GM12878 (cell line): ENCODE measurements around the gene PATE4. TPM values are rescaled to one million over a fixed set of nuclear protein-coding genes. Genes with fewer than 3 reads are reported as not detected.

ENCODE experiments used
- BHLHE40 ChIP-seq, 2 experiments: fragments of 450-650 bp in 1 of 2; IDR thresholded peaks; 2 replicates each; pipeline ENCODE4 v1.6.1; 2011 to 2017; ENCODE audit warnings: low read depth in 2 of 2, borderline replicate concordance in 1 of 2, improper control_type of control experiment in 1 of 2, low read length in 1 of 2, mild to moderate bottlenecking in 1 of 2
- CBX5 ChIP-seq: sonication (generic); IDR thresholded peaks from 2 replicates; pipeline ENCODE4 v1.6.1; 2016; ENCODE audit warnings: low read depth, moderate library complexity, mild to moderate bottlenecking, inconsistent platforms
- HDAC2 ChIP-seq: fragments of 200-600 bp; sonication (generic); IDR thresholded peaks from 2 replicates; pipeline ENCODE4 v1.6.1; 2017
- MTA2 ChIP-seq: fragments of 450-650 bp; IDR thresholded peaks from 2 replicates; pipeline ENCODE4 v1.6.1; 2016; ENCODE audit warnings: low read depth, mild to moderate bottlenecking, moderate library complexity
- NR2C1 ChIP-seq: fragments of 450-650 bp; IDR thresholded peaks from 2 replicates; pipeline ENCODE4 v1.6.1; 2017; ENCODE audit warnings: antibody characterized with exemption, mild to moderate bottlenecking, moderate library complexity
- NR2F1 ChIP-seq: fragments of 450-650 bp; conservative IDR thresholded peaks from 2 replicates; pipeline ENCODE4 v1.6.1; 2017; ENCODE audit warnings: mild to moderate bottlenecking
- SIN3A ChIP-seq: IDR thresholded peaks from 2 replicates; pipeline ENCODE4 v1.6.1; 2012; ENCODE audit warnings: low read depth, low read length, improper control_type of control experiment
- SREBF2 ChIP-seq: IDR thresholded peaks from 2 replicates; pipeline ENCODE4 v1.6.1; 2012; ENCODE audit warnings: mild to moderate bottlenecking, low read length
- STAT1 ChIP-seq: fragments of 450-650 bp; conservative IDR thresholded peaks from 2 replicates; pipeline ENCODE4 v1.6.1; 2014; ENCODE audit warnings: antibody characterized with exemption, mild to moderate bottlenecking
- ZSCAN29 ChIP-seq: fragments of 450-650 bp; IDR thresholded peaks from 2 replicates; pipeline ENCODE4 v1.6.1; 2017; ENCODE audit warnings: mild to moderate bottlenecking, moderate library complexity
- polyA plus RNA-seq, 11 experiments: library from polyadenylated mRNA; depleted of rRNA in 4 of 11; unstranded in 6 of 11; stranded (reverse) in 5 of 11; fragments of >200 nt; fragmentation: Nextera tagmentation in 4 of 11; fragmentation: Illumina TruSeq in 1 of 11; extraction: Ambion mirVana in 4 of 11; extraction: Trizol in 1 of 11; gene quantifications; 1 replicate in 1 of 11; 2 replicates in 10 of 11; pipeline versions ENCODE4 v1.2.1 to v1.2.3, GENCODE V29; 2011 to 2016; ENCODE audit warnings: inconsistent platforms in 2 of 11, missing spikeins in 2 of 11, low read depth in 1 of 11
- total RNA-seq, 4 experiments: library from RNA; depleted of rRNA in 3 of 4; stranded (reverse); fragments of >200 nt in 3 of 4; fragmentation: Illumina TruSeq in 1 of 4; extraction: Trizol in 1 of 4; gene quantifications; 2 replicates each; pipeline versions ENCODE4 v1.2.1 to v1.2.3, GENCODE V29; 2013 to 2021
- TF ChIP-seq, protein P1 (sequence below): fragments of 450-650 bp; IDR thresholded peaks from 2 replicates; pipeline ENCODE4 v1.6.1; 2016; ENCODE audit warnings: mild to moderate bottlenecking, moderate library complexity, borderline replicate concordance
- TF ChIP-seq, protein P2 (sequence below): fragments of 450-650 bp; IDR thresholded peaks from 2 replicates; pipeline ENCODE4 v1.6.1; 2017; ENCODE audit warnings: mild to moderate bottlenecking, low read depth, inconsistent platforms; ENCODE audit not compliant: poor library complexity, severe bottlenecking
- TF ChIP-seq, protein P3 (sequence below): fragments of 450-650 bp; IDR thresholded peaks from 2 replicates; pipeline ENCODE4 v1.6.1; 2017; ENCODE audit warnings: mild to moderate bottlenecking, moderate library complexity
- TF ChIP-seq, protein P4 (sequence below): fragments of 450-650 bp; IDR thresholded peaks from 2 replicates; pipeline ENCODE4 v1.6.1; 2017; ENCODE audit warnings: mild to moderate bottlenecking
- TF ChIP-seq, protein P5 (sequence below): fragments of 450-650 bp; IDR thresholded peaks from 2 replicates; pipeline ENCODE4 v1.6.1; 2014; ENCODE audit warnings: mild to moderate bottlenecking

The PATE4 gene
- total and polyA plus RNA-seq, 10 of the 15 experiments (the other 5 are each of a cell fraction or from before 2014, with no cell fraction given), result 0.17 TPM; not detected in 9

DNA sequence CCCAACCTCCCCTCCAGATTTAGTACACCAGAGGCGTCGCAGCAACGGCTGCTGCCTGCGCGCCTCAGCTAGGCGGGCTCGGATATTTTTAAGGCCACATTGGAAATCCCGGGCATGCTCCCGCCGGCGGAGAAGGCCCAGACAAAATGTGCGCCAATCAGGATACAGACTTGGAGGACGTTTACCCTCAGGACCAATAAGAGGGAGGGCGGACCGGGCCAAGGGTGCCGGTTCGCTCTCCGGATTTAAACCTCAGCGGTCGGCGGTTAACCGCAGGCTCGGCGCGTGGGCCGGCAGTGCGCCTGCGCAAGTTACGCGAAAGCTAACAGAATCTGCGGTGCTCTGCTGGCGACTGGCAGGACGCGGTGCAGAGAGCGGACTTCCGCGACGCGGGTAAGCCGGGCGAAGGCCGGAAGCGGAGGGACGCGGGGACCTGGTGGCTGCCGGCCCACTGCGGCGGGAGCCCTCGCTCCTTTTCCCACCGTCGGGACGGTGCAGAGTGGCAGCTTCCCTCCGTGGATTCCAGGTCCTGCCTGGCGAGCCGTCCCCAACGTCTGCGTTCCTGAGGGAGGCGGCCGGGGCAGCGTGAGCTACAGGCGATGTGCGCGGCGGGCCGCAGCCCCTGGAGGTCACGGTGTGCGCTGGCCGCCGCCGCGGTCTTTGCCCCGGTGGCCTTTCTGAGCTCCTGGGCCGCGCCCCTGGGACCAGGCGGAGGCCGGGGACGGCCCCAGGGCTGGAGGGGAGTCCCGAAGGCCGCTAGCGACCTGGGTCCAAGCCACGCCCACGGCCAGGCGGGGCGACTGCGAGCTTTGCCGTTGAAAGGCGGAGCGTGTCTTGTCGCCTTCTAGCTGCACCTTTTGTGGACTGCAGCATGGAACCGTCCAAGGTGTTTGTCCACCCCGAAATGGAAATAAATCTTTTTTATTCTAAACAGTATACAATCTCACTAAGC lies 54.5 kb downstream of the PATE4 start, which contains the start of gene HYLS1 (continued):
- TF ChIP-seq, protein P1, sequence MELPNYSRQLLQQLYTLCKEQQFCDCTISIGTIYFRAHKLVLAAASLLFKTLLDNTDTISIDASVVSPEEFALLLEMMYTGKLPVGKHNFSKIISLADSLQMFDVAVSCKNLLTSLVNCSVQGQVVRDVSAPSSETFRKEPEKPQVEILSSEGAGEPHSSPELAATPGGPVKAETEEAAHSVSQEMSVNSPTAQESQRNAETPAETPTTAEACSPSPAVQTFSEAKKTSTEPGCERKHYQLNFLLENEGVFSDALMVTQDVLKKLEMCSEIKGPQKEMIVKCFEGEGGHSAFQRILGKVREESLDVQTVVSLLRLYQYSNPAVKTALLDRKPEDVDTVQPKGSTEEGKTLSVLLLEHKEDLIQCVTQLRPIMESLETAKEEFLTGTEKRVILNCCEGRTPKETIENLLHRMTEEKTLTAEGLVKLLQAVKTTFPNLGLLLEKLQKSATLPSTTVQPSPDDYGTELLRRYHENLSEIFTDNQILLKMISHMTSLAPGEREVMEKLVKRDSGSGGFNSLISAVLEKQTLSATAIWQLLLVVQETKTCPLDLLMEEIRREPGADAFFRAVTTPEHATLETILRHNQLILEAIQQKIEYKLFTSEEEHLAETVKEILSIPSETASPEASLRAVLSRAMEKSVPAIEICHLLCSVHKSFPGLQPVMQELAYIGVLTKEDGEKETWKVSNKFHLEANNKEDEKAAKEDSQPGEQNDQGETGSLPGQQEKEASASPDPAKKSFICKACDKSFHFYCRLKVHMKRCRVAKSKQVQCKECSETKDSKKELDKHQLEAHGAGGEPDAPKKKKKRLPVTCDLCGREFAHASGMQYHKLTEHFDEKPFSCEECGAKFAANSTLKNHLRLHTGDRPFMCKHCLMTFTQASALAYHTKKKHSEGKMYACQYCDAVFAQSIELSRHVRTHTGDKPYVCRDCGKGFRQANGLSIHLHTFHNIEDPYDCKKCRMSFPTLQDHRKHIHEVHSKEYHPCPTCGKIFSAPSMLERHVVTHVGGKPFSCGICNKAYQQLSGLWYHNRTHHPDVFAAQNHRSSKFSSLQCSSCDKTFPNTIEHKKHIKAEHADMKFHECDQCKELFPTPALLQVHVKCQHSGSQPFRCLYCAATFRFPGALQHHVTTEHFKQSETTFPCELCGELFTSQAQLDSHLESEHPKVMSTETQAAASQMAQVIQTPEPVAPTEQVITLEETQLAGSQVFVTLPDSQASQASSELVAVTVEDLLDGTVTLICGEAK, result peak; percentile 41
- no peak for TF ChIP-seq STAT1
- TF ChIP-seq HDAC2, result no peak
- peak; percentile 13 to 60; a peak in 3 of 4 replicates for TF ChIP-seq BHLHE40 (IDR thresholded peaks at IDR 0.05; ENCODE audit: borderline replicate concordance in 1 of 2, low read depth in 2 of 2, low read length in 1 of 2)
- TF ChIP-seq NR2F1, result peak; percentile 96
- TF ChIP-seq SREBF2, result no peak
- TF ChIP-seq NR2C1, result peak; percentile 12; the same call in 1 of the 2 replicates
- 0 out of 2 replicates have a peak, but pooled peaks have one; percentile 3 for TF ChIP-seq SIN3A
- TF ChIP-seq, protein P2, sequence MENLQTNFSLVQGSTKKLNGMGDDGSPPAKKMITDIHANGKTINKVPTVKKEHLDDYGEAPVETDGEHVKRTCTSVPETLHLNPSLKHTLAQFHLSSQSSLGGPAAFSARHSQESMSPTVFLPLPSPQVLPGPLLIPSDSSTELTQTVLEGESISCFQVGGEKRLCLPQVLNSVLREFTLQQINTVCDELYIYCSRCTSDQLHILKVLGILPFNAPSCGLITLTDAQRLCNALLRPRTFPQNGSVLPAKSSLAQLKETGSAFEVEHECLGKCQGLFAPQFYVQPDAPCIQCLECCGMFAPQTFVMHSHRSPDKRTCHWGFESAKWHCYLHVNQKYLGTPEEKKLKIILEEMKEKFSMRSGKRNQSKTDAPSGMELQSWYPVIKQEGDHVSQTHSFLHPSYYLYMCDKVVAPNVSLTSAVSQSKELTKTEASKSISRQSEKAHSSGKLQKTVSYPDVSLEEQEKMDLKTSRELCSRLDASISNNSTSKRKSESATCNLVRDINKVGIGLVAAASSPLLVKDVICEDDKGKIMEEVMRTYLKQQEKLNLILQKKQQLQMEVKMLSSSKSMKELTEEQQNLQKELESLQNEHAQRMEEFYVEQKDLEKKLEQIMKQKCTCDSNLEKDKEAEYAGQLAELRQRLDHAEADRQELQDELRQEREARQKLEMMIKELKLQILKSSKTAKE, result peak; percentile 63
- no peak for TF ChIP-seq CBX5
- TF ChIP-seq, protein P3, sequence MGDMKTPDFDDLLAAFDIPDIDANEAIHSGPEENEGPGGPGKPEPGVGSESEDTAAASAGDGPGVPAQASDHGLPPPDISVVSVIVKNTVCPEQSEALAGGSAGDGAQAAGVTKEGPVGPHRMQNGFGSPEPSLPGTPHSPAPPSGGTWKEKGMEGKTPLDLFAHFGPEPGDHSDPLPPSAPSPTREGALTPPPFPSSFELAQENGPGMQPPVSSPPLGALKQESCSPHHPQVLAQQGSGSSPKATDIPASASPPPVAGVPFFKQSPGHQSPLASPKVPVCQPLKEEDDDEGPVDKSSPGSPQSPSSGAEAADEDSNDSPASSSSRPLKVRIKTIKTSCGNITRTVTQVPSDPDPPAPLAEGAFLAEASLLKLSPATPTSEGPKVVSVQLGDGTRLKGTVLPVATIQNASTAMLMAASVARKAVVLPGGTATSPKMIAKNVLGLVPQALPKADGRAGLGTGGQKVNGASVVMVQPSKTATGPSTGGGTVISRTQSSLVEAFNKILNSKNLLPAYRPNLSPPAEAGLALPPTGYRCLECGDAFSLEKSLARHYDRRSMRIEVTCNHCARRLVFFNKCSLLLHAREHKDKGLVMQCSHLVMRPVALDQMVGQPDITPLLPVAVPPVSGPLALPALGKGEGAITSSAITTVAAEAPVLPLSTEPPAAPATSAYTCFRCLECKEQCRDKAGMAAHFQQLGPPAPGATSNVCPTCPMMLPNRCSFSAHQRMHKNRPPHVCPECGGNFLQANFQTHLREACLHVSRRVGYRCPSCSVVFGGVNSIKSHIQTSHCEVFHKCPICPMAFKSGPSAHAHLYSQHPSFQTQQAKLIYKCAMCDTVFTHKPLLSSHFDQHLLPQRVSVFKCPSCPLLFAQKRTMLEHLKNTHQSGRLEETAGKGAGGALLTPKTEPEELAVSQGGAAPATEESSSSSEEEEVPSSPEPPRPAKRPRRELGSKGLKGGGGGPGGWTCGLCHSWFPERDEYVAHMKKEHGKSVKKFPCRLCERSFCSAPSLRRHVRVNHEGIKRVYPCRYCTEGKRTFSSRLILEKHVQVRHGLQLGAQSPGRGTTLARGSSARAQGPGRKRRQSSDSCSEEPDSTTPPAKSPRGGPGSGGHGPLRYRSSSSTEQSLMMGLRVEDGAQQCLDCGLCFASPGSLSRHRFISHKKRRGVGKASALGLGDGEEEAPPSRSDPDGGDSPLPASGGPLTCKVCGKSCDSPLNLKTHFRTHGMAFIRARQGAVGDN, result peak; percentile 54
- TF ChIP-seq MTA2, result peak; percentile 42
- TF ChIP-seq ZSCAN29, result 0 out of 2 replicates have a peak, but pooled peaks have one; percentile 26
- TF ChIP-seq, protein P4, sequence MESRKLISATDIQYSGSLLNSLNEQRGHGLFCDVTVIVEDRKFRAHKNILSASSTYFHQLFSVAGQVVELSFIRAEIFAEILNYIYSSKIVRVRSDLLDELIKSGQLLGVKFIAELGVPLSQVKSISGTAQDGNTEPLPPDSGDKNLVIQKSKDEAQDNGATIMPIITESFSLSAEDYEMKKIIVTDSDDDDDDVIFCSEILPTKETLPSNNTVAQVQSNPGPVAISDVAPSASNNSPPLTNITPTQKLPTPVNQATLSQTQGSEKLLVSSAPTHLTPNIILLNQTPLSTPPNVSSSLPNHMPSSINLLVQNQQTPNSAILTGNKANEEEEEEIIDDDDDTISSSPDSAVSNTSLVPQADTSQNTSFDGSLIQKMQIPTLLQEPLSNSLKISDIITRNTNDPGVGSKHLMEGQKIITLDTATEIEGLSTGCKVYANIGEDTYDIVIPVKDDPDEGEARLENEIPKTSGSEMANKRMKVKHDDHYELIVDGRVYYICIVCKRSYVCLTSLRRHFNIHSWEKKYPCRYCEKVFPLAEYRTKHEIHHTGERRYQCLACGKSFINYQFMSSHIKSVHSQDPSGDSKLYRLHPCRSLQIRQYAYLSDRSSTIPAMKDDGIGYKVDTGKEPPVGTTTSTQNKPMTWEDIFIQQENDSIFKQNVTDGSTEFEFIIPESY, result no peak
- TF ChIP-seq, protein P5, sequence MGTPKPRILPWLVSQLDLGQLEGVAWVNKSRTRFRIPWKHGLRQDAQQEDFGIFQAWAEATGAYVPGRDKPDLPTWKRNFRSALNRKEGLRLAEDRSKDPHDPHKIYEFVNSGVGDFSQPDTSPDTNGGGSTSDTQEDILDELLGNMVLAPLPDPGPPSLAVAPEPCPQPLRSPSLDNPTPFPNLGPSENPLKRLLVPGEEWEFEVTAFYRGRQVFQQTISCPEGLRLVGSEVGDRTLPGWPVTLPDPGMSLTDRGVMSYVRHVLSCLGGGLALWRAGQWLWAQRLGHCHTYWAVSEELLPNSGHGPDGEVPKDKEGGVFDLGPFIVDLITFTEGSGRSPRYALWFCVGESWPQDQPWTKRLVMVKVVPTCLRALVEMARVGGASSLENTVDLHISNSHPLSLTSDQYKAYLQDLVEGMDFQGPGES, result no peak; the same call in 1 of the 2 replicates
